HepG2 (cell line): ENCODE results near the gene GNPDA2. TPM values are rescaled to one million over a fixed set of nuclear protein-coding genes. Genes with fewer than 3 reads are reported as not detected.
A peak's percentile ranks its signal among the peaks of the same experiment; 100 is the strongest.

ENCODE experiments used
- MTA1 ChIP-seq: sonication (generic); formaldehyde crosslinking; IDR thresholded peaks from 2 replicates; pipeline ENCODE4 v1.4.0; 2020; ENCODE audit warnings: missing genetic modification reagents, mild to moderate bottlenecking, borderline replicate concordance
- NCOA2 ChIP-seq: sonication (generic); formaldehyde crosslinking; IDR thresholded peaks from 2 replicates; pipeline ENCODE4 v1.8.0; 2022; ENCODE audit warnings: inconsistent platforms
- NR3C1 ChIP-seq: sonication (generic); formaldehyde crosslinking; IDR thresholded peaks from 2 replicates; pipeline ENCODE4 v1.4.0; 2020; ENCODE audit warnings: missing genetic modification reagents
- PAX8 ChIP-seq: sonication (generic); formaldehyde crosslinking; IDR thresholded peaks from 2 replicates; pipeline ENCODE4 v1.8.0; 2022; ENCODE audit warnings: mild to moderate bottlenecking, missing genetic modification reagents, borderline replicate concordance
- PCBP2 ChIP-seq: fragments of 200-400 bp; formaldehyde crosslinking; optimal IDR thresholded peaks from 2 replicates; pipeline ENCODE3; 2018; ENCODE audit warnings: low read length, low read depth; ENCODE audit not compliant: poor library complexity, severe bottlenecking
- PLRG1 ChIP-seq: fragments of 450-650 bp; conservative IDR thresholded peaks from 2 replicates; pipeline ENCODE4 v1.6.1; 2016
- ZBTB3 ChIP-seq: sonication (generic); formaldehyde crosslinking; IDR thresholded peaks from 2 replicates; pipeline ENCODE4 v1.4.0; 2020; ENCODE audit warnings: low read depth, mild to moderate bottlenecking, moderate library complexity, missing genetic modification reagents, borderline replicate concordance
- ZFY ChIP-seq: sonication (generic); formaldehyde crosslinking; IDR thresholded peaks from 2 replicates; pipeline ENCODE4 v1.4.0; 2020; ENCODE audit warnings: missing genetic modification reagents
- ZNF431 ChIP-seq: sonication (generic); formaldehyde crosslinking; IDR thresholded peaks from 2 replicates; pipeline ENCODE4 v1.9.0; 2022; ENCODE audit warnings: missing genetic modification reagents, low read depth, mild to moderate bottlenecking, borderline replicate concordance
- ZNF674 ChIP-seq: sonication (generic); formaldehyde crosslinking; IDR thresholded peaks from 2 replicates; pipeline ENCODE4 v1.5.0; 2020; ENCODE audit warnings: low read depth, mild to moderate bottlenecking, missing genetic modification reagents
- ZNF766 ChIP-seq: sonication (generic); formaldehyde crosslinking; IDR thresholded peaks from 2 replicates; pipeline ENCODE4 v1.5.0; 2020; ENCODE audit warnings: missing genetic modification reagents, borderline replicate concordance
- ZNF790 ChIP-seq: sonication (generic); formaldehyde crosslinking; IDR thresholded peaks from 2 replicates; pipeline ENCODE4 v1.8.0; 2022; ENCODE audit warnings: missing genetic modification reagents, mild to moderate bottlenecking, borderline replicate concordance
- ZSCAN25 ChIP-seq: sonication (generic); formaldehyde crosslinking; IDR thresholded peaks from 2 replicates; pipeline ENCODE4 v1.8.0; 2022; ENCODE audit warnings: mild to moderate bottlenecking, missing genetic modification reagents
- polyA plus RNA-seq, 8 experiments: library from polyadenylated mRNA; depleted of rRNA in 3 of 8; stranded (reverse) in 7 of 8; unstranded in 1 of 8; fragments of >200 nt; fragmentation: Illumina TruSeq in 4 of 8; extraction: Trizol in 4 of 8; gene quantifications; 2 replicates each; pipeline versions ENCODE4 v1.2.1 to v1.2.3, GENCODE V29; 2011 to 2016; ENCODE audit warnings: low read depth in 4 of 8, missing spikeins in 1 of 8, mixed read lengths in 1 of 8; ENCODE audit not compliant: insufficient read depth in 1 of 8
- total RNA-seq, 5 experiments: library from RNA; depleted of rRNA; stranded (reverse); fragments of >200 nt; fragmentation: Illumina TruSeq; extraction: Trizol; gene quantifications; 2 replicates each; pipeline ENCODE4 v1.2.3, GENCODE V29; 2016; ENCODE audit warnings: low read depth in 1 of 5
- TF ChIP-seq, protein P1 (sequence below): sonication (generic); formaldehyde crosslinking; IDR thresholded peaks from 2 replicates; pipeline ENCODE4 v1.8.1; 2022; ENCODE audit warnings: mild to moderate bottlenecking, missing genetic modification reagents
- TF ChIP-seq, protein P2 (sequence below), 2 experiments: sonication (generic) in 1 of 2; formaldehyde crosslinking in 1 of 2; IDR thresholded peaks; 2 replicates each; pipeline versions ENCODE4 v1.4.0 to v1.6.1; 2016 to 2020; ENCODE audit warnings: borderline replicate concordance in 1 of 2, low read depth in 1 of 2, mild to moderate bottlenecking in 1 of 2, missing genetic modification reagents in 1 of 2
- TF ChIP-seq, protein P3 (sequence below): IDR thresholded peaks from 2 replicates; pipeline ENCODE4 v1.6.1; 2018; ENCODE audit warnings: missing genetic modification reagents
- TF ChIP-seq, protein P4 (sequence below): IDR thresholded peaks from 2 replicates; pipeline ENCODE4 v1.6.1; 2016; ENCODE audit warnings: missing compliant biosample characterization, missing genetic modification reagents, borderline replicate concordance

GNPDA2 gene
- total and polyA plus RNA-seq, 2 of the 13 experiments (the other 11 are each of a cell fraction or from before 2014, with no cell fraction given), result 5.4 to 9.0 TPM

DNA sequence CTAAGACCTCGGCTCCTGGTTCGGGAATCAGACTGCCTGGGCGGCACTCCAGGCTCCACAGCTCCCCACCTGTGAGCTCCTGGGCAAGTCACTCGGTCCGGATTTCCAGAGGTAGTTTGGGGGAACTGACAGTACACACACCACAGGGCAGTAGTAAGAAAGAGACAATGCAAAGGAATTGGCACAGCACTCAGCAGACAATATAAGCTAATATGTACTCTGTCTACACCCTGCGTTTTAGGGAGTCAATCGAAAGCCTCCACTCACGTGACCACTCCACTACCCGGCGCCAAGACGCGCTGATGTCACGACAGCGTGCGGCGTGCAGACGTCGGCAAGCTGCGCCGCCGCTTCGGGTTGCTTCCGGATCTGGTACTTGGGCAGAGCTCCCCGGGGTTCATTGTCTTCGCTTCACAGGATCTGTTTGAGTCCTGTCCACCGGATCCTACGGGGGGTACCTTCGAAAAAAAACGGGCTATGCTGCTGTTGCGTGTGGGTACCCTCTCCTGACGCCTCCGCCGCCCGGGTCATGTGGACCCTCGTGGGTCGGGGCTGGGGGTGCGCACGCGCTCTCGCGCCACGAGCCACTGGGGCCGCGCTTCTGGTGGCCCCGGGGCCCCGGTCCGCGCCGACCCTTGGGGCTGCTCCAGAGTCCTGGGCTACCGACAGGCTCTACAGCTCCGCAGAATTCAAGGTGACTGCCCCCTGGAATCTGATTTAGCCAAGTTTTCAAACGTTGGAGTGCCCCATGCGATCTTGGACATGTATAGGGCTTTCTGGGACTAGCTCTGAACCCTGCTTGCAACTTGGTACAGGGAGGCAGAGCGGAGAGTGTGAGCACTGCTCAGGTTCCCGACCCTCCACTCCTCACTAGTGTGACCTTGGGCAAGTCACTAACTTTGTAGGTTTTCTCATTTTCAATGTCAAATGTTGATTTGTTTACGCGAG is 48.0 kb downstream of the GNPDA2 start, which contains the start of gene GUF1 (continued):
- TF ChIP-seq, protein P1, sequence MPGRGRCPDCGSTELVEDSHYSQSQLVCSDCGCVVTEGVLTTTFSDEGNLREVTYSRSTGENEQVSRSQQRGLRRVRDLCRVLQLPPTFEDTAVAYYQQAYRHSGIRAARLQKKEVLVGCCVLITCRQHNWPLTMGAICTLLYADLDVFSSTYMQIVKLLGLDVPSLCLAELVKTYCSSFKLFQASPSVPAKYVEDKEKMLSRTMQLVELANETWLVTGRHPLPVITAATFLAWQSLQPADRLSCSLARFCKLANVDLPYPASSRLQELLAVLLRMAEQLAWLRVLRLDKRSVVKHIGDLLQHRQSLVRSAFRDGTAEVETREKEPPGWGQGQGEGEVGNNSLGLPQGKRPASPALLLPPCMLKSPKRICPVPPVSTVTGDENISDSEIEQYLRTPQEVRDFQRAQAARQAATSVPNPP (CRISPR knock-in tag), result peak; percentile 64; the same call in 1 of the 2 replicates
- TF ChIP-seq, protein P2, sequence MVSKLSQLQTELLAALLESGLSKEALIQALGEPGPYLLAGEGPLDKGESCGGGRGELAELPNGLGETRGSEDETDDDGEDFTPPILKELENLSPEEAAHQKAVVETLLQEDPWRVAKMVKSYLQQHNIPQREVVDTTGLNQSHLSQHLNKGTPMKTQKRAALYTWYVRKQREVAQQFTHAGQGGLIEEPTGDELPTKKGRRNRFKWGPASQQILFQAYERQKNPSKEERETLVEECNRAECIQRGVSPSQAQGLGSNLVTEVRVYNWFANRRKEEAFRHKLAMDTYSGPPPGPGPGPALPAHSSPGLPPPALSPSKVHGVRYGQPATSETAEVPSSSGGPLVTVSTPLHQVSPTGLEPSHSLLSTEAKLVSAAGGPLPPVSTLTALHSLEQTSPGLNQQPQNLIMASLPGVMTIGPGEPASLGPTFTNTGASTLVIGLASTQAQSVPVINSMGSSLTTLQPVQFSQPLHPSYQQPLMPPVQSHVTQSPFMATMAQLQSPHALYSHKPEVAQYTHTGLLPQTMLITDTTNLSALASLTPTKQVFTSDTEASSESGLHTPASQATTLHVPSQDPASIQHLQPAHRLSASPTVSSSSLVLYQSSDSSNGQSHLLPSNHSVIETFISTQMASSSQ (IDR thresholded peaks at IDR 0.05; ENCODE audit: low read depth), result no peak
- TF ChIP-seq, protein P2 (CRISPR knock-in tag; IDR thresholded peaks at IDR 0.05; ENCODE audit: borderline replicate concordance), result peak; percentile 58; the same call in 1 of the 2 replicates
- TF ChIP-seq ZNF674 (CRISPR knock-in tag) (0 out of 2 replicates have a peak, but pooled peaks have one; percentile 30), PAX8 (0 out of 2 replicates have a peak, but pooled peaks have one; percentile 48), ZNF431 (CRISPR knock-in tag) (no peak; the same call in 1 of the 2 replicates), NCOA2 (CRISPR knock-in tag) (0 out of 2 replicates have a peak, but pooled peaks have one; percentile 17), PCBP2 (no peak), ZFY (CRISPR knock-in tag) (peak; percentile 70), ZSCAN25 (no peak), MTA1 (CRISPR knock-in tag) (peak; percentile 63; the same call in 1 of the 2 replicates), ZNF766 (no peak; the same call in 1 of the 2 replicates), ZBTB3 (CRISPR knock-in tag) (peak; percentile 63; the same call in 1 of the 2 replicates), ZNF790 (peak; percentile 65; the same call in 1 of the 2 replicates), PLRG1 (no peak), NR3C1 (CRISPR knock-in tag) (no peak)
- TF ChIP-seq, protein P3, sequence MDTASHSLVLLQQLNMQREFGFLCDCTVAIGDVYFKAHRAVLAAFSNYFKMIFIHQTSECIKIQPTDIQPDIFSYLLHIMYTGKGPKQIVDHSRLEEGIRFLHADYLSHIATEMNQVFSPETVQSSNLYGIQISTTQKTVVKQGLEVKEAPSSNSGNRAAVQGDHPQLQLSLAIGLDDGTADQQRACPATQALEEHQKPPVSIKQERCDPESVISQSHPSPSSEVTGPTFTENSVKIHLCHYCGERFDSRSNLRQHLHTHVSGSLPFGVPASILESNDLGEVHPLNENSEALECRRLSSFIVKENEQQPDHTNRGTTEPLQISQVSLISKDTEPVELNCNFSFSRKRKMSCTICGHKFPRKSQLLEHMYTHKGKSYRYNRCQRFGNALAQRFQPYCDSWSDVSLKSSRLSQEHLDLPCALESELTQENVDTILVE (CRISPR knock-in tag), result no peak
- TF ChIP-seq, protein P4, sequence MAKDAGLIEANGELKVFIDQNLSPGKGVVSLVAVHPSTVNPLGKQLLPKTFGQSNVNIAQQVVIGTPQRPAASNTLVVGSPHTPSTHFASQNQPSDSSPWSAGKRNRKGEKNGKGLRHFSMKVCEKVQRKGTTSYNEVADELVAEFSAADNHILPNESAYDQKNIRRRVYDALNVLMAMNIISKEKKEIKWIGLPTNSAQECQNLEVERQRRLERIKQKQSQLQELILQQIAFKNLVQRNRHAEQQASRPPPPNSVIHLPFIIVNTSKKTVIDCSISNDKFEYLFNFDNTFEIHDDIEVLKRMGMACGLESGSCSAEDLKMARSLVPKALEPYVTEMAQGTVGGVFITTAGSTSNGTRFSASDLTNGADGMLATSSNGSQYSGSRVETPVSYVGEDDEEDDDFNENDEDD, result peak; percentile 61; the same call in 1 of the 2 replicates
